Dedifferentiated amniotic fluid mesenchymal stem cell (primary cell): Measurements from ENCODE around the gene VSTM1.
"Not testable (repeated sequence)": the region's sequence is repeated elsewhere in the genome, so short reads cannot be mapped to it uniquely, and the experiment has no call there.

Experiments
- DNase-seq: peaks from one replicate; pipeline ENCODE4 v3.0.0-alpha.2; 2016; ENCODE audit errors: extremely low spot score

The VSTM1 gene

DNA sequence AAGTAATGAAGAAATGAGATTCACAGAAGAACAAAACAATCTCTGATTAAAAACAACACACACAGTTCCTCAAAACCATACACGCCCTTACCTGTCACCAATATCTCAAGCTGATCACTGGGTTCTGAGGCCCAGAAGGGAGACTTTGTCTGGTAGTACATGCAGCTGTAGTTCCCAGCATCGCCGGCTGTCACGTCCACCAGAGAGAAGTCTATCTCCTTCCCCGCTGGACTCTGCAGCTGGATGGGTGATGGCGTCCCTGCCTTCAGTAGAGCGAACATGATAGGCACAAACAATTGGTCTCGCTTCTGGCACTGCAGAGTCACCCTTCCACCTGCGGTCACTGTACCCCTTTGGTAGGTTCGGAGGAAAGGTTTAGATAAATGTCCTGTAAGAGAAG, 10.1 kb upstream of the VSTM1 start:
- no peak for DNase-seq

DNA sequence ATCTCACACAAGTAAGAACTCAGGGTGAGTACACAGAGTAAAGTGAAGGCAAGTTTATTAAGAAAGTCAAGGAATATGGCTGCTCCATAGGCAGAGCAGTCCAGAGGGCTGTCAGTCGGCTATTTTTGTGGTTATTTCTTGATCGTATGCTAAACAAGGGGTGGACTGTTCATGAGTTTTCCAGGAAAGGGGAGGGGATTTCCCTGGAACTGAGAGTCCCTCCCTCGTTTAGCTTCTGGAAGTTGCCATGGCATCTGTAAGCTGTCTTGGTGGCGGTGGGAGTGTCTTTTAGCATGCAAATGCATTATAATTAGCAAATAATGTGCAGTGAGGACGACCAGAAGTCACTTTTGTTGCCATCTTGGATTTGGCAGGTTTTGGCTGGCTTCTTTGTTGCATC, 5.8 kb upstream of the VSTM1 start:
- no peak for DNase-seq

GRCh38 chr19:54062643-54063042, 1.1 kb downstream of the VSTM1 start:
- DNase-seq: no peak

GRCh38 chr19:54047616-54048015, 16.1 kb downstream of the VSTM1 start:
- DNase-seq: no peak

GRCh38 chr19:54045771-54046170, 17.9 kb downstream of the VSTM1 start:
- no peak for DNase-seq

DNA sequence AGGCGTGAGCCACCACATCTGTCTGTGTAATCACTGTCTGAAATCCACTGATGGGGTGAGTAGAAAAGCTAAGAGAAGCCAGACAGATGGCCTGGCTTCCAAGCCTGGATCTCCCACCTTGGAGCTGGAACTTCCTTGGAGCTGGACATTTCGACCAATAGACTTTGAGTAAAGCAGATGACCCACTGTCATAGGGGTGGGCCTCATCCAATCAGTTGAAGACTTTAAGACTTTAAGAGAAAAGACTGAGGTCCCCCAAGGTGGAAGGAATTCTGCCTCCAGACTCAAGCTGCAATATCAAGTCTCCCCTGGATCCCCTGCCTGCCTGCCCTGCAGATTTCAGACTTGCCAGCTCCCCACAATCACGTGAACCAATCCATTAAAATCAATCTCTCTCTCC, 20.7 kb downstream of the VSTM1 start:
- DNase-seq: no peak

DNA sequence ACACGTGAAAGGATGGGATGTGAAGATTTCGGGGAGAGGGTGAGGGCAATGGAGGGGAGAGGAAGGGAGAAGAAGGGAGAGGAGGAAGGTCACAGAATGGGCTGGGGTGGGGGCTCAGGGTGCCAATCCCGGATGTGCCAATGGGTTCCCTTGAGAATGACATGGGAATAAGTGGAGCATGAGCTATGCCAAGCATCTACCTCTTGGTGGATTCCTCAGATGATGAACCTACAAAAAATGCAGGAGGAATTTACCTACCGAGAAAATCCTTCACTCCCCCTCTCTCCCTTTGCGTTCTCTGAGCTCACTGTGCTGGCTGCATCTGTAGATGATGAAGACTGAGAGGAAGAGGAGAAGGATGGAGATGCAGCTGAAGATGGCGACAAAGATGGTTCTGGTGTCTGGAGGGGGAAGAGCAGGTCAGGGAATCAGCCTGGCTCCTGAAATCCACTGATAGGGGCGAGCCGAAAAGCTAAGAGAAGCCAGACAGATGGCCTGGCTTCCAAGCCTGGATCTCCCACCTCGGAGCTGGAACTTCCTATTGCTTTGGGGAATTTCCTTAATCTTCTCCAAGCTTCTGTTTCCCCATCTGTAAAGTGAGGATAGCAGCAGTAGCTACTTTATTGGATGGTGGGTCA, 21.6 kb downstream of the VSTM1 start:
- no peak for DNase-seq

DNA sequence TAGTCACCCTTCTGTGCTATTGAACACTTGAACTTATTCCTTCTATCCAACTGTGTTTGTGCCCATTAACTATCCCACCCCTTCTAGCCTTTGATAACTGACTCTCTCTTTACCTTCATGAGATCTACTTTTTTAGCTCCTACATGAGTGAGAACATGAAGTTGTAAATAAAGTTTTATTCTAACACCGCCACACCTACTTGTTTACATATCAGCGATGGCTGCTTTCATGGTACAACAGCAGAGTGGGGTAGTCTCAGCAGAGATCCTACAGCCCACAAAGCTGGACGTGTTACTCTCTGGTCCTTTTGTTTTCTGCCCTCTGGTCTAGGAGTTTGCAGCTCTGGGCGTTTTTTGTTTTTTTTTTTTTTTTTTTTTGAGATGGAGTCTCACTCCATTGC, 23.7 kb downstream of the VSTM1 start:
- no peak for DNase-seq

DNA sequence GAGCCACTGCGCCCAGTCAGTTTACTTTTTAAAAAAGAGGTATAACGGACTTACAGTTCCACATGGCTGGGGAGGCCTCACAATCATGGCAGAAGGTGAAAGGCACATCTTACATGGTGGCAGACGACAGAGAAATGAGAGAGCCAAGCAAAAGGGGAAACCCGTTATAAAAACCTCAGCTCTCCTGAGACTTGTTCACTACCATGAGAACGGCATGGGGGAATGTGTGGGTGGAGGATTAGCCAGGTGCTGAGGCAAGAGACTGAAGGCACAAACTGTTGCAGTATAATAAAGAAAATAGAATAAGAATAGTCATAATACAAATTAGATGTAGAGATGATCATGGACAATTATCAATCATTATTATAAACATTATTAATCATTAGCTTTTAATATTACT, 27.2 kb downstream of the VSTM1 start:
- DNase-seq: not testable (repeated sequence)

- peak; percentile 75 for DNase-seq
Measured at GRCh38 chr19:54035215-54036178, 28.2 kb downstream of the VSTM1 start.

DNA sequence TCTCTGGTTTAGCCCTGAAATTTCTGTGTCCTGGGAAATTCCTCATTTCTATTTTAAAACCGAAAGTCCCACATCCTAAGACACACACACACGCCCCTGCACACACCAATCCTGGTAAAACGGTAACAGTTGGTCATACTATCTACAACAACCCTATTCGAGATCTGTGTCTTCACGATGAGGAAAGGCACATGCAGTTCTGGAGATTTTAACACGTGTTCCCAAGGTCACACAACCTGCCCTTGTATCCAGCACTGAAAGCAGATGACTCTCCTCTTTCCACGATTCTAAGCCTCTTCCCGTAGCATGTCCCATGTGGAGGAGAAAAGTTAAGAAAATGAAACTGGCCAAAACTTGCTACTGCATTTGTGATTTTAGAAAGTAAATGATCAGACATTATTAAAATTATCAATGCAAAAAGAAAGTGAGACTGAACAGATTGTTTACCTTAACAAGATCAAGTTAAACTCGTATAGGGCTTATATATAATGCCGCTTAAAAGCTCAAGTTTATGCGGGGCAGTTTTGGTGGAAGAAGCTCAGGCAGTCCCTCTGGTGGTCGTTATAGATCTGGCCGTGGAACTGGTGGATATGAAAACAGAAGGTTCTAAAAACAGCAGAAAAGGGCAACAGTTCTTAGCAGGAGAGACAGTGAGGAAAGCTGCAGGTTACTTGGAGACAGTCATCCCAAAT, 32.7 kb downstream of the VSTM1 start:
- DNase-seq: no peak

DNA sequence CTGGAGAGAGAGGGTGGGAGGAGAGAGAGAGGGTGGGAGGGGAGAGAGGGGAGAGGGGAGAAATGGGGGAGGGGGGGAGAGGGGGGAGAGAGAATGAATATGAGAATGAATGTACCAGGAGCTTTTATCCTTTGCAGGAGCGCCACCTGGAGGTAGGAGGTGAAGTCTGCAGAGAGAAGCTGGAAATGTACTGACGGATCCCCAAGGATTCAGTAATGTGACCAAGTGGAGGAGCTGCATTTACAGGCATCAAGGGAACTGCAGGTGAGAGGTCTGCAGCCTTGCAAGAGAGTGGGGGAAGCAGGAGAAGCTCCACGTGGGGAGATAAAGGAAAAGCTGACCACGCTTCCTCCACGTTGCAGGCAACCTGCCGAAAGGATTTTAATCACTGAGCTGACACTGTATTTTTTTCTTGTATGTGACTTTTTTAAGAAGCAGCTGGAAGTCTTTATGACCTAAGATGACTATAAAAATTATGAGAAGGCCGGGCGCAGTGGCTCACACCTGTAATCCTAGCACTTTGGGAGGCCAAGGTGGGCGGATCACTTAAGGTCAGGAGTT, 33.7 kb downstream of the VSTM1 start:
- peak; percentile 58 for DNase-seq

- DNase-seq: no peak
Measured at GRCh38 chr19:54029301-54029700, 34.4 kb downstream of the VSTM1 start.

GRCh38 chr19:54026656-54027055, 37.0 kb downstream of the VSTM1 start:
- DNase-seq: no peak

DNA sequence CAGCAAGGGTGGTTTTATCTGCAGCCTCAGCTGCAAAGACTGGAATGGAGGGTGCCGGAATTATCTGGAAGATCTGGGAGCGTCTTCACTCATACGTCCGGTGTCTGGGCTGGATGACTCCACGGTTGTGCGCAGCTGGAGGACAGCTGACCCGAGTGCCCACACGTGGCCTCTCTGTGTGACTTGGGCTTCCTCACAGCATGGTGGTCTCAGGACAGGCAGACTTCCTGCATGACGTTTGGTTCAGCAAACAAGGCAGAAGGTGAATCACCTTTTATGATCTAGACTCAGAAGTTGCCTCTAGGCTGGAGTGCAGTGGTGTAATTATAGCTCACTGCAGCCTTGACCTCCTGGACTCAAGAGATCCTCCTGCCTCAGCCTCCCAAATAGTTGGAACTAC, 39.0 kb downstream of the VSTM1 start:
- DNase-seq: no peak

DNA sequence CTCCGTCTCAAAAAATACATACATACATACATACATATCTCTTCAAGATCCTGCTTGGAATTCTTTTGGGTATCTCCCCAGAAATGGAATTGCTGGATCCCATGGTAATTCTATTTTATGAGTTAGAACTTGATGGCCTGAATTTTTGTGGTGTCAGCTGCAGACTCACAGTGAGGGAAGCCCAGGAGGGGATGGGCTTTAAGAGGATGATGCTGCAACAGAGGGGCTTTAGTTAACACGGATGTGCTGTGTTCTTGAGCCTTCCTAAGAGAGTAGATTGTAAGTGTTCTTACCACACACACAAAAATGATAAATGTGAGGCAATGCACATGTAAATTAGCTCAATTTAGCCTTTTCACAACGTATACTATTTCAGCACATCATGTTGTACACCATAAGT, 40.5 kb downstream of the VSTM1 start:
- DNase-seq: no peak

- DNase-seq: no peak
Measured at GRCh38 chr19:54021932-54022331, 41.8 kb downstream of the VSTM1 start.

DNA sequence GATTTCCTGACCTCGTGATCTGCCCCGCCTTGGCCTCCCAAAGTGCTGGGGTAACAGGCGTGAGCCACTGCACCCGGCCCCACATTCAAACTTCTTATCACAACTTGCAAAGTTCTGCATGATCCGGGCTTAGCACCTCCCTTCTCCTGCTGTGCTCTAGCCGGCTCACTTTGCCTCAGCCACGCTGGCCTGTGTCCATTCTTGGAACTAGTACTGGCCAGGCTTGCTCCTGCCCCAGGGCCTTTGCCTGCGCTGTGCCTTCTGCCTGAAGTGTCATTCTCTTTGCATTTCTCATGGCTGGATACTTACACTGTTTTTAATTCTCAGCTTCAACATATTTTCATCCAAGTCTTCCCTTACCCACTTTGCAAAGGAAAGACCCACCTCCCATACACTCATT, 42.3 kb downstream of the VSTM1 start:
- no peak for DNase-seq

- no peak for DNase-seq
Measured at GRCh38 chr19:54017261-54017660, 46.4 kb downstream of the VSTM1 start.

- no peak for DNase-seq
Measured at GRCh38 chr19:54014920-54015560, 48.7 kb downstream of the VSTM1 start.

- DNase-seq: no peak
Measured at GRCh38 chr19:54013866-54014265, 49.8 kb downstream of the VSTM1 start.
